A549 (cell line): ENCODE data around the gene KIF13A.

Experiments used
- JUN ChIP-seq, 2 experiments: fragments of >200 bp; sonication (Bioruptor Twin); formaldehyde crosslinking; IDR thresholded peaks; 2 replicates in 1 of 2; 3 replicates in 1 of 2; pipeline ENCODE4 v1.6.1; 2016 to 2017
- MAZ ChIP-seq: fragments of 150-350 bp; IDR thresholded peaks from 2 replicates; pipeline ENCODE4 v1.6.1; 2014; ENCODE audit warnings: antibody characterized with exemption, low read depth, low read length, borderline replicate concordance
- POLR2A ChIP-seq: IDR thresholded peaks from 2 replicates; pipeline ENCODE4 v1.6.1; 2012; ENCODE audit warnings: mild to moderate bottlenecking, low read length
- RAD21 ChIP-seq, 2 experiments: fragments of >200 bp in 1 of 2; sonication (Bioruptor Twin) in 1 of 2; formaldehyde crosslinking in 1 of 2; IDR thresholded peaks in 1 of 2; conservative IDR thresholded peaks in 1 of 2; 2 replicates in 1 of 2; 3 replicates in 1 of 2; pipeline ENCODE4 v1.6.1; 2012 to 2018; ENCODE audit warnings: inconsistent platforms in 1 of 2
- TF ChIP-seq, protein P1 (sequence below): fragments of >200 bp; sonication (Bioruptor Twin); formaldehyde crosslinking; IDR thresholded peaks from 3 replicates; pipeline ENCODE4 v1.5.1; 2016
- TF ChIP-seq, protein P2 (sequence below): fragments of 450-650 bp; IDR thresholded peaks from 2 replicates; pipeline ENCODE4 v1.6.1; 2014; ENCODE audit warnings: antibody characterized with exemption

DNA sequence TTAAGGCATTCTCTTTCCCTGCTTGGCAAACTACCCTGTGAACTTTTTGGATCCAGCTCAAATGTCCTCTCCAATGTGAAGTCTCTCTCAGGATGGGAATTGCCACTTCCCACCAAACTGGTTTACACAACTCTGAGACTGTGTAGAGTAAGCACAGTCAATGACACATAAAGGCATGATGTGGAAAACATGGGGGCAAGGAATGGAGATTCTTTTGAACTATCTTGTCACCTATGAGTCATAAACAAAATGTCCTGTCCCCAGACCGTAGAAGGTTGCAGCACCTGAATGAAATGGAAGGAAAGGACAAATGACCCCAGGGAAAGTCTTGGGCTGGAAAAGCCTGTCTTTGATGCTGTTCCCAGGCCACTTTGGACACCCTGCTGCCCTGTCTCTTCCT is 11.0 kb upstream of the KIF13A start:
- TF ChIP-seq, protein P1, sequence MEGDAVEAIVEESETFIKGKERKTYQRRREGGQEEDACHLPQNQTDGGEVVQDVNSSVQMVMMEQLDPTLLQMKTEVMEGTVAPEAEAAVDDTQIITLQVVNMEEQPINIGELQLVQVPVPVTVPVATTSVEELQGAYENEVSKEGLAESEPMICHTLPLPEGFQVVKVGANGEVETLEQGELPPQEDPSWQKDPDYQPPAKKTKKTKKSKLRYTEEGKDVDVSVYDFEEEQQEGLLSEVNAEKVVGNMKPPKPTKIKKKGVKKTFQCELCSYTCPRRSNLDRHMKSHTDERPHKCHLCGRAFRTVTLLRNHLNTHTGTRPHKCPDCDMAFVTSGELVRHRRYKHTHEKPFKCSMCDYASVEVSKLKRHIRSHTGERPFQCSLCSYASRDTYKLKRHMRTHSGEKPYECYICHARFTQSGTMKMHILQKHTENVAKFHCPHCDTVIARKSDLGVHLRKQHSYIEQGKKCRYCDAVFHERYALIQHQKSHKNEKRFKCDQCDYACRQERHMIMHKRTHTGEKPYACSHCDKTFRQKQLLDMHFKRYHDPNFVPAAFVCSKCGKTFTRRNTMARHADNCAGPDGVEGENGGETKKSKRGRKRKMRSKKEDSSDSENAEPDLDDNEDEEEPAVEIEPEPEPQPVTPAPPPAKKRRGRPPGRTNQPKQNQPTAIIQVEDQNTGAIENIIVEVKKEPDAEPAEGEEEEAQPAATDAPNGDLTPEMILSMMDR: no peak
- no peak for TF ChIP-seq POLR2A
- TF ChIP-seq MAZ: no peak
- TF ChIP-seq RAD21 (conservative IDR thresholded peaks at IDR 0.05 in 1 of 2, IDR thresholded peaks at IDR 0.05 in 1 of 2): no peak
- TF ChIP-seq JUN (IDR thresholded peaks at IDR 0.05): no peak
- TF ChIP-seq, protein P2, sequence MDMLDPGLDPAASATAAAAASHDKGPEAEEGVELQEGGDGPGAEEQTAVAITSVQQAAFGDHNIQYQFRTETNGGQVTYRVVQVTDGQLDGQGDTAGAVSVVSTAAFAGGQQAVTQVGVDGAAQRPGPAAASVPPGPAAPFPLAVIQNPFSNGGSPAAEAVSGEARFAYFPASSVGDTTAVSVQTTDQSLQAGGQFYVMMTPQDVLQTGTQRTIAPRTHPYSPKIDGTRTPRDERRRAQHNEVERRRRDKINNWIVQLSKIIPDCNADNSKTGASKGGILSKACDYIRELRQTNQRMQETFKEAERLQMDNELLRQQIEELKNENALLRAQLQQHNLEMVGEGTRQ: no peak
